DMS114 treated with DMSO at 0.1 percent for 48 hours (cell line): ENCODE data around the gene CCDC186.

ENCODE experiments used
- DNase-seq: peaks from one replicate; lab custom pipeline; 2025; ENCODE audit not compliant: unreplicated experiment; lab: John Stamatoyannopoulos, UW

The CCDC186 gene

DNA sequence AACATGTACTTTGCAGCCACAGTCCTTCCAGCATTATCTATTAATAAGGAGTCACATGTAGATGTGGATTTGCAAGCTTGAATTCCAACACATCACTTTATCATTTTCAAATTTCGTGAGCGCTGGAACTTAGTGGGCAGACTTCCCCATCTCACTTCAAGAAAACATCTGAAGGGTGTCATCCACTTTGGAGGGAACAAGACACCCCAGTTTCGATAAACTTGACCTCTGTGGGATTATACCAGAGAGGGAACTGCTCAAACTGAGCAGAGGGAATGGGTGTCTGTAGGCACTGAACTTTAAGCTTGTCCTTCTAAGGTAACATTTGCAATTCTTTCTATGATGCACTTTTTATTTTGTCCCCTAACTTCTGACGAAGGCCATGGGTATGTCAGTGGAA is 102.8 kb downstream of the CCDC186 start:
- no peak for DNase-seq
